ENCODE measurements around the gene NIBAN1. TPM values are rescaled to one million over a fixed set of nuclear protein-coding genes. Genes with fewer than 3 reads are reported as not detected.

The NIBAN1 gene
- total and polyA plus RNA-seq, 7 experiments from 2014 or later, result 0.20 to 41.6 (median 2.3) TPM

DNA sequence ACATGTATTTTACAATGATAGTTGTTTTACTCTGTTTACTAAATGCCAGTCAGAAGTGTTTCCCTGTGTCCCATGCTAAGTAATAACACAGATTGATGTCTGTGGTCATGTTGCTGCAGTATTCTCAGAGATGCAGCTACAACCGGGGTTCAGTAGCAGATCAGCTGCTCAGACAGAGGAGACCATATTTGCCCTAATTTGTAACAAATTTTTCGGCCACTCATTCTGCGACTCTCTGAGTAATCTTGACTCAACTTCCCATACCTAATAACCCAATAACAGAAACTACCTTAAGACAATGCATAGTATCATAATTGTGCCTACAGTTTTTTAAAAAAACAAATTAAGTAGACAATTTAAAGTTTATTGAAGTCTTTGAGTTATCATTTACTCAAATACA lies 32.6 kb downstream of the NIBAN1 start:
- Mint-ChIP-seq H3K4me1 (peaks cover 0 to 10% (median 0%) of the 10 kb centered on the region in 7 donors), H3K9me3 (peaks cover 0 to 5% (median 0%) of the 10 kb centered on the region in 11 donors), H3K27me3 (no peaks in the 10 kb centered on the region), H3K4me3 (no peak overlapping the region), H3K36me3 (peaks cover 0 to 11% (median 0%) of the 10 kb centered on the region in 5 donors), H3K27ac (no peak overlapping the region)
- intact Hi-C loops (cut with micrococcal nuclease), result no loop called here
- Histone ChIP-seq H3K4me3 (ENCODE audit: low read length) (no peak overlapping the region), H3K27me3 (ENCODE audit: control insufficient read depth in 2 of 2, insufficient read depth in 2 of 2, low read length in 2 of 2) (no peaks in the 10 kb centered on the region), H3K9me3 (ENCODE audit: control insufficient read depth in 2 of 3, low read length in 3 of 3) (no peaks in the 10 kb centered on the region), H3K36me3 (ENCODE audit: control insufficient read depth in 2 of 3, insufficient read depth in 3 of 3, low read length in 3 of 3) (no peaks in the 10 kb centered on the region), H3K4me1 (ENCODE audit: control insufficient read depth in 2 of 2, insufficient read depth in 2 of 2, low read length in 2 of 2) (no peaks in the 10 kb centered on the region), H3K27ac (ENCODE audit: low read depth, low read length) (no peak overlapping the region)
- DNase-seq, result no peak
- ATAC-seq, result no peak
- ChIA-PET CTCF (interaction anchor here (1.1 kb wide), 1 partner anchor 136 kb away, joined by 3 read pairs; no protein-coding TSS in a partner anchor), POLR2A (no interaction called here)

DNA sequence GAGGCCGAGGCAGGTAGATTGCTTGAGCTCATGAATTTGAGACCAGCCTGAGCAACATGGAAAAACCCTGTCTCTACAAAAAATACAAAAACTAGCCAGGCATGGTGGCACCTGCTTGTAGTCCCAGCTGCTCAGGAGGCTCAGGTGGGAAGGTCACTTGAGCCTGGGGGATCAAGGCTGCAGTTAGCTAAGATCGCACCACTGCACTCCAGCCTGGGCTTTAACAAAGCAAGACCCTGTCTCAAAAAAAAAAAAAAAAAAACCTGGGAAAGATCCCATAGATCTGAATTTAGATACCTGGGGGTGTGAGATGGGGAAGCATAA lies 32.9 kb downstream of the NIBAN1 start:
- Histone ChIP-seq H3K9me3 (ENCODE audit: control insufficient read depth in 2 of 3, low read length in 3 of 3) (no peaks in the 10 kb centered on the region), H3K36me3 (ENCODE audit: control insufficient read depth in 2 of 3, insufficient read depth in 3 of 3, low read length in 3 of 3) (no peaks in the 10 kb centered on the region), H3K27me3 (ENCODE audit: control insufficient read depth in 2 of 2, insufficient read depth in 2 of 2, low read length in 2 of 2) (no peaks in the 10 kb centered on the region), H3K27ac (ENCODE audit: low read depth, low read length) (no peak overlapping the region), H3K4me1 (ENCODE audit: control insufficient read depth in 2 of 2, insufficient read depth in 2 of 2, low read length in 2 of 2) (no peaks in the 10 kb centered on the region), H3K4me3 (ENCODE audit: low read length) (no peak overlapping the region)
- H3K4me3 Mint-ChIP-seq, result no peak overlapping the region
- no peak overlapping the region for H3K27ac Mint-ChIP-seq
- intact Hi-C loops (cut with micrococcal nuclease), result no loop called here
- H3K4me1 Mint-ChIP-seq, result peaks cover 0 to 10% (median 0%) of the 10 kb centered on the region in 7 donors
- peaks cover 0 to 11% (median 0%) of the 10 kb centered on the region in 5 donors for H3K36me3 Mint-ChIP-seq
- no peak for ATAC-seq
- no peaks in the 10 kb centered on the region for H3K27me3 Mint-ChIP-seq
- DNase-seq, result no peak
- peaks cover 0 to 4% (median 0%) of the 10 kb centered on the region in 11 donors for H3K9me3 Mint-ChIP-seq
- POLR2A ChIA-PET, result no interaction called here
- CTCF ChIA-PET, result no interaction called here

- Mint-ChIP-seq H3K27ac (no peak overlapping the region), H3K9me3 (no peaks in the 10 kb centered on the region), H3K4me3 (no peak overlapping the region), H3K4me1 (peaks cover 0 to 6% (median 0%) of the 10 kb centered on the region in 7 donors), H3K36me3 (peaks cover 0 to 8% (median 0%) of the 10 kb centered on the region in 5 donors), H3K27me3 (no peaks in the 10 kb centered on the region)
- intact Hi-C loops (cut with micrococcal nuclease), result no loop called here
- POLR2A ChIA-PET, result no interaction called here
- Histone ChIP-seq H3K4me1 (ENCODE audit: control insufficient read depth in 2 of 2, insufficient read depth in 2 of 2, low read length in 2 of 2) (no peaks in the 10 kb centered on the region), H3K27ac (ENCODE audit: low read depth, low read length) (no peak overlapping the region), H3K9me3 (ENCODE audit: control insufficient read depth in 2 of 3, low read length in 3 of 3) (no peaks in the 10 kb centered on the region), H3K27me3 (ENCODE audit: control insufficient read depth in 2 of 2, insufficient read depth in 2 of 2, low read length in 2 of 2) (no peaks in the 10 kb centered on the region), H3K4me3 (ENCODE audit: low read length) (no peak overlapping the region), H3K36me3 (ENCODE audit: control insufficient read depth in 2 of 3, insufficient read depth in 3 of 3, low read length in 3 of 3) (no peaks in the 10 kb centered on the region)
- ATAC-seq (no peak), DNase-seq (no peak)
- CTCF ChIA-PET, result no interaction called here
Measured at GRCh38 chr1:184940694-184941409, 33.5 kb downstream of the NIBAN1 start.

DNA sequence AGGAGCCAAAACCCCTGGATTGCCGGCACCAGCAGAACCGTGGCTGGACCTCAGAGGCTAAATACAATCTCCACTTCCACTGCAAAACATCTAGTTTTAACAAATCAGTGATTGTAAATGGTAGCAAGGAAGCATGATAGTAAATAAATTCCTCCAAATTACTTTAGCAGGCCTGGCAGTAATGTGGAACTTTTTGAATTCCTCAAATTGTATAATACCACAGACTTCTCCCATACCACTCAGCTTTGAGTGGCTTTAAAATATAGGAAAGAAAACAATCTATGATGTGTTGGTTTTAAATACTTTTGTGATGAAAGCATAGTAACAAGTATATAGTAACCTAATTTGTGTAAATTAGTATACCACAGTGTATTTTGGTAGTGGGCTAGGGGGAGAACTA lies 34.1 kb downstream of the NIBAN1 start:
- Histone ChIP-seq H3K36me3 (ENCODE audit: control insufficient read depth in 2 of 3, insufficient read depth in 3 of 3, low read length in 3 of 3) (no peaks in the 10 kb centered on the region), H3K4me1 (ENCODE audit: control insufficient read depth in 2 of 2, insufficient read depth in 2 of 2, low read length in 2 of 2) (no peaks in the 10 kb centered on the region), H3K27ac (ENCODE audit: low read depth, low read length) (no peak overlapping the region), H3K27me3 (ENCODE audit: control insufficient read depth in 2 of 2, insufficient read depth in 2 of 2, low read length in 2 of 2) (no peaks in the 10 kb centered on the region), H3K9me3 (ENCODE audit: control insufficient read depth in 2 of 3, low read length in 3 of 3) (no peaks in the 10 kb centered on the region), H3K4me3 (ENCODE audit: low read length) (no peak overlapping the region)
- Mint-ChIP-seq H3K27me3 (no peaks in the 10 kb centered on the region), H3K4me3 (no peak overlapping the region), H3K27ac (no peak overlapping the region), H3K4me1 (peaks cover 0 to 4% (median 0%) of the 10 kb centered on the region in 7 donors), H3K9me3 (no peaks in the 10 kb centered on the region), H3K36me3 (peaks cover 0 to 8% (median 0%) of the 10 kb centered on the region in 5 donors)
- ChIA-PET CTCF (no interaction called here), POLR2A (no interaction called here)
- ATAC-seq (no peak), DNase-seq (no peak)
- intact Hi-C loops (cut with micrococcal nuclease), result no loop called here

GRCh38 chr1:184937729-184938128 lies 36.6 kb downstream of the NIBAN1 start:
- Mint-ChIP-seq H3K9me3 (peaks cover 0 to 5% (median 0%) of the 10 kb centered on the region in 11 donors), H3K27ac (no peak overlapping the region), H3K27me3 (peaks cover 0 to 9% (median 0%) of the 10 kb centered on the region in 5 donors), H3K4me3 (no peak overlapping the region), H3K36me3 (peaks cover 0 to 7% (median 0%) of the 10 kb centered on the region in 5 donors), H3K4me1 (peaks cover 0 to 4% (median 0%) of the 10 kb centered on the region in 7 donors)
- ChIA-PET POLR2A (no interaction called here), CTCF (no interaction called here)
- no peak for ATAC-seq
- no peaks in the 10 kb centered on the region for H3K9me3 ChIP-seq (ENCODE audit: control insufficient read depth in 2 of 3, low read length in 3 of 3)
- no peak overlapping the region for H3K4me3 ChIP-seq (ENCODE audit: low read length)
- H3K27me3 ChIP-seq (ENCODE audit: control insufficient read depth in 2 of 2, insufficient read depth in 2 of 2, low read length in 2 of 2), result no peaks in the 10 kb centered on the region
- DNase-seq, result no peak
- H3K36me3 ChIP-seq (ENCODE audit: control insufficient read depth in 2 of 3, insufficient read depth in 3 of 3, low read length in 3 of 3), result no peaks in the 10 kb centered on the region
- no peaks in the 10 kb centered on the region for H3K4me1 ChIP-seq (ENCODE audit: control insufficient read depth in 2 of 2, insufficient read depth in 2 of 2, low read length in 2 of 2)
- intact Hi-C loops (cut with micrococcal nuclease), result no loop called here
- H3K27ac ChIP-seq (ENCODE audit: low read depth, low read length), result no peak overlapping the region

DNA sequence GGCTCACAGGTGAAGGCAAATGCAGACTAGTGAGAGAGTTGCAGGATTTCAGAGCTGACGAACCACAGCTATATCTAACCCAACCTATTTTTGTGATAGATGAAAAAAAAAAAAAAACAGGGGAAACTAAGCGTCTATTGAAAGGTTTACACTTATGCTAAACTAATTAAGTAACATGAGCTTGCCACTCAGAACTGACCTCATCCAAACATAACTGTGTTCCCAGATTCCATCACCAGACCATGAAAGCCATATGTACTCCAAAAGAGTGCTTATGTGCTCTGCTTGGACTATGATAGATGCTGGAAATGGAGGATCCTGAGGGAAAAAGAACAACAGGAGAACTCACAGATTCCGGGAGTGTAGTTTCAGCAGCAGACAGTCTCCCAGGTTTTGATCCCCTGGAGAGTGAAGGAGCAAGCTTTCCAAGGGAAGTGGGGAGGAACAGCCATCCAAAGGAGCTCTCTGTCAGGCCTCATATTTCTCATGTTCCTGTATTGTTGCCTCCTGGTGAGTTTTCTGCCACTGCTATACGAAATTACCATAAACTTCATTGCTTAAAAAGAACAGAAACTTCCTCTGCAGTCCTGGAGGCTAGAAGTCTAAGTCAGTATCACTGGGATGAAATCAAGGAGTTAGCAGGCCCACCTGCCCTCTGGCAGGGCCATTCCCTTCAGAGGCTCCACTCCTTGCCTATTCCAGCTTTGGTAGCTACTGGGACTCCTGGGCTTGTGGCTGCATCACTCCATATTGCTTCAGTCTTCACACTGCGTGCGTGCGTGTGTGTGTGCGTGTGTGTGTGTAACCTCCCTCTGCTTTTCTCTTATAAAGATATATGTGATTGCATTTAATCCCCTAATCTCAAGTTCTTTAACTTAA lies 38.1 kb downstream of the NIBAN1 start:
- Histone ChIP-seq H3K4me3 (ENCODE audit: low read length) (no peak overlapping the region), H3K27ac (ENCODE audit: low read depth, low read length) (no peak overlapping the region), H3K9me3 (ENCODE audit: control insufficient read depth in 2 of 3, low read length in 3 of 3) (no peaks in the 10 kb centered on the region), H3K4me1 (ENCODE audit: control insufficient read depth in 2 of 2, insufficient read depth in 2 of 2, low read length in 2 of 2) (no peaks in the 10 kb centered on the region), H3K36me3 (ENCODE audit: control insufficient read depth in 2 of 3, insufficient read depth in 3 of 3, low read length in 3 of 3) (no peaks in the 10 kb centered on the region), H3K27me3 (ENCODE audit: control insufficient read depth in 2 of 2, insufficient read depth in 2 of 2, low read length in 2 of 2) (no peaks in the 10 kb centered on the region)
- Mint-ChIP-seq H3K9me3 (peaks cover 0 to 5% (median 0%) of the 10 kb centered on the region in 11 donors), H3K36me3 (peaks cover 0 to 7% (median 0%) of the 10 kb centered on the region in 5 donors), H3K27ac (no peak overlapping the region), H3K4me3 (no peak overlapping the region), H3K27me3 (peaks cover 0 to 9% (median 0%) of the 10 kb centered on the region in 5 donors), H3K4me1 (peaks cover 0 to 2% (median 0%) of the 10 kb centered on the region in 7 donors)
- ATAC-seq, result no peak
- DNase-seq, result no peak
- intact Hi-C loops (cut with micrococcal nuclease), result no loop called here
- CTCF ChIA-PET, result interaction anchor here (0.8 kb wide), 1 partner anchor 22 kb away, joined by 4 read pairs; no protein-coding TSS in a partner anchor
- POLR2A ChIA-PET, result no interaction called here
